ENCODE measurements around the gene TIMM29.

The TIMM29 gene

GRCh38 chr19:10962863-10963262 is 34.3 kb downstream of the TIMM29 start:
- Histone ChIP-seq H3K9me3 (ENCODE audit: control insufficient read depth, low read length) (no peaks in the 10 kb centered on the region), H3K4me3 (ENCODE audit: low read length) (no peak overlapping the region), H3K27me3 (ENCODE audit: control insufficient read depth, insufficient read depth, low read length) (no peaks in the 10 kb centered on the region), H3K4me1 (ENCODE audit: control insufficient read depth, insufficient read depth, low read length) (peaks cover 25% of the 10 kb centered on the region), H3K9ac (ENCODE audit: low read length) (no peak overlapping the region), H3K36me3 (ENCODE audit: control insufficient read depth, insufficient read depth, low read length) (no peaks in the 10 kb centered on the region)

GRCh38 chr19:10963865-10964264 is 35.3 kb downstream of the TIMM29 start:
- Histone ChIP-seq H3K4me3 (ENCODE audit: low read length) (no peak overlapping the region), H3K36me3 (ENCODE audit: control insufficient read depth, insufficient read depth, low read length) (no peaks in the 10 kb centered on the region), H3K27me3 (ENCODE audit: control insufficient read depth, insufficient read depth, low read length) (no peaks in the 10 kb centered on the region), H3K9me3 (ENCODE audit: control insufficient read depth, low read length) (no peaks in the 10 kb centered on the region), H3K9ac (ENCODE audit: low read length) (no peak overlapping the region), H3K4me1 (ENCODE audit: control insufficient read depth, insufficient read depth, low read length) (peaks cover 31% of the 10 kb centered on the region)

- H3K4me3 ChIP-seq (ENCODE audit: low read length), result no peak overlapping the region
- H3K9me3 ChIP-seq (ENCODE audit: control insufficient read depth, low read length), result no peaks in the 10 kb centered on the region
- no peaks in the 10 kb centered on the region for H3K36me3 ChIP-seq (ENCODE audit: control insufficient read depth, insufficient read depth, low read length)
- H3K9ac ChIP-seq (ENCODE audit: low read length), result no peak overlapping the region
- no peaks in the 10 kb centered on the region for H3K27me3 ChIP-seq (ENCODE audit: control insufficient read depth, insufficient read depth, low read length)
- H3K4me1 ChIP-seq (ENCODE audit: control insufficient read depth, insufficient read depth, low read length), result peaks cover 32% of the 10 kb centered on the region
Measured at GRCh38 chr19:10964903-10965302, 36.3 kb downstream of the TIMM29 start.

- Histone ChIP-seq H3K36me3 (ENCODE audit: control insufficient read depth, insufficient read depth, low read length) (no peaks in the 10 kb centered on the region), H3K4me3 (ENCODE audit: low read length) (no peak overlapping the region), H3K4me1 (ENCODE audit: control insufficient read depth, insufficient read depth, low read length) (peaks cover 33% of the 10 kb centered on the region), H3K9ac (ENCODE audit: low read length) (no peak overlapping the region), H3K9me3 (ENCODE audit: control insufficient read depth, low read length) (no peaks in the 10 kb centered on the region), H3K27me3 (ENCODE audit: control insufficient read depth, insufficient read depth, low read length) (no peaks in the 10 kb centered on the region)
Measured at GRCh38 chr19:10965398-10965797, 36.8 kb downstream of the TIMM29 start.

GRCh38 chr19:10966809-10967208 is 38.2 kb downstream of the TIMM29 start:
- Histone ChIP-seq H3K9me3 (ENCODE audit: control insufficient read depth, low read length) (no peaks in the 10 kb centered on the region), H3K4me3 (ENCODE audit: low read length) (no peak overlapping the region), H3K9ac (ENCODE audit: low read length) (no peak overlapping the region), H3K36me3 (ENCODE audit: control insufficient read depth, insufficient read depth, low read length) (no peaks in the 10 kb centered on the region), H3K27me3 (ENCODE audit: control insufficient read depth, insufficient read depth, low read length) (no peaks in the 10 kb centered on the region), H3K4me1 (ENCODE audit: control insufficient read depth, insufficient read depth, low read length) (peaks cover 30% of the 10 kb centered on the region)

- no peaks in the 10 kb centered on the region for H3K9me3 ChIP-seq (ENCODE audit: control insufficient read depth, low read length)
- no peak overlapping the region for H3K9ac ChIP-seq (ENCODE audit: low read length)
- H3K36me3 ChIP-seq (ENCODE audit: control insufficient read depth, insufficient read depth, low read length), result no peaks in the 10 kb centered on the region
- H3K27me3 ChIP-seq (ENCODE audit: control insufficient read depth, insufficient read depth, low read length), result no peaks in the 10 kb centered on the region
- peaks cover 15% of the 10 kb centered on the region for H3K4me1 ChIP-seq (ENCODE audit: control insufficient read depth, insufficient read depth, low read length)
- H3K4me3 ChIP-seq (ENCODE audit: low read length), result no peak overlapping the region
Measured at GRCh38 chr19:10968527-10969135, 40.0 kb downstream of the TIMM29 start.

- Histone ChIP-seq H3K9me3 (ENCODE audit: control insufficient read depth, low read length) (no peaks in the 10 kb centered on the region), H3K27me3 (ENCODE audit: control insufficient read depth, insufficient read depth, low read length) (no peaks in the 10 kb centered on the region), H3K4me3 (ENCODE audit: low read length) (no peak overlapping the region), H3K36me3 (ENCODE audit: control insufficient read depth, insufficient read depth, low read length) (no peaks in the 10 kb centered on the region), H3K9ac (ENCODE audit: low read length) (no peak overlapping the region), H3K4me1 (ENCODE audit: control insufficient read depth, insufficient read depth, low read length) (peaks cover 25% of the 10 kb centered on the region)
Measured at GRCh38 chr19:10971107-10971726, 42.6 kb downstream of the TIMM29 start.

GRCh38 chr19:10975374-10976130 is 46.9 kb downstream of the TIMM29 start:
- Histone ChIP-seq H3K4me1 (ENCODE audit: control insufficient read depth, insufficient read depth, low read length) (peaks cover 25% of the 10 kb centered on the region), H3K9me3 (ENCODE audit: control insufficient read depth, low read length) (no peaks in the 10 kb centered on the region), H3K36me3 (ENCODE audit: control insufficient read depth, insufficient read depth, low read length) (no peaks in the 10 kb centered on the region), H3K9ac (ENCODE audit: low read length) (peak overlapping the region; percentile 60), H3K4me3 (ENCODE audit: low read length) (no peak overlapping the region), H3K27me3 (ENCODE audit: control insufficient read depth, insufficient read depth, low read length) (no peaks in the 10 kb centered on the region)

- H3K36me3 ChIP-seq (ENCODE audit: control insufficient read depth, insufficient read depth, low read length), result no peaks in the 10 kb centered on the region
- H3K27me3 ChIP-seq (ENCODE audit: control insufficient read depth, insufficient read depth, low read length), result no peaks in the 10 kb centered on the region
- no peaks in the 10 kb centered on the region for H3K9me3 ChIP-seq (ENCODE audit: control insufficient read depth, low read length)
- peaks cover 25% of the 10 kb centered on the region for H3K4me1 ChIP-seq (ENCODE audit: control insufficient read depth, insufficient read depth, low read length)
- peak overlapping the region; percentile 60 for H3K9ac ChIP-seq (ENCODE audit: low read length)
- H3K4me3 ChIP-seq (ENCODE audit: low read length), result no peak overlapping the region
Measured at GRCh38 chr19:10976131-10976892, 47.7 kb downstream of the TIMM29 start.

- Histone ChIP-seq H3K4me1 (ENCODE audit: control insufficient read depth, insufficient read depth, low read length) (peaks cover 25% of the 10 kb centered on the region), H3K27me3 (ENCODE audit: control insufficient read depth, insufficient read depth, low read length) (no peaks in the 10 kb centered on the region), H3K9me3 (ENCODE audit: control insufficient read depth, low read length) (no peaks in the 10 kb centered on the region), H3K4me3 (ENCODE audit: low read length) (no peak overlapping the region), H3K9ac (ENCODE audit: low read length) (no peak overlapping the region), H3K36me3 (ENCODE audit: control insufficient read depth, insufficient read depth, low read length) (no peaks in the 10 kb centered on the region)
Measured at GRCh38 chr19:10977742-10978092, 49.1 kb downstream of the TIMM29 start.
